Measurements from ENCODE around the gene RNASE2. TPM values are rescaled to one million over a fixed set of nuclear protein-coding genes. Genes with fewer than 3 reads are reported as not detected.
"Not testable (repeated sequence)": the region's sequence is repeated elsewhere in the genome, so short reads cannot be mapped to it uniquely, and the experiment has no call there.

RNASE2 gene
- total RNA-seq, 6 experiments from 2014 or later = 0.29 to 1.7 (median 0.81) TPM; not detected in 1

GRCh38 chr14:20982646-20983369 lies 27.5 kb downstream of the RNASE2 start:
- intact Hi-C loops (cut with DNase I) = no loop called here
- Histone ChIP-seq H3K27ac (no peak overlapping the region), H3K36me3 (no peaks in the 10 kb centered on the region), H3K9me3 (no peaks in the 10 kb centered on the region), H3K27me3 (no peaks in the 10 kb centered on the region), H3K4me1 (no peaks in the 10 kb centered on the region), H3K4me3 (no peak overlapping the region)
- ATAC-seq = no peak
- no peak for DNase-seq
- TF ChIP-seq CTCF (IDR thresholded peaks at IDR 0.05) (no peak), POLR2A (IDR thresholded peaks at IDR 0.05) (no peak)
- 52% methylated on average over 2 of the region's 2 CpGs for WGBS (ENCODE audit: insufficient coverage, low coverage, low lambda C conversion rate, missing lambda C conversion rate)

GRCh38 chr14:20985650-20986049 lies 30.4 kb downstream of the RNASE2 start:
- H3K9me3 ChIP-seq; H3K27me3 ChIP-seq; DNase-seq; H3K4me3 ChIP-seq; H3K36me3 ChIP-seq; intact Hi-C loops (cut with DNase I); H3K4me1 ChIP-seq; ATAC-seq; H3K27ac ChIP-seq: not testable (repeated sequence)
- 89% methylated on average over 4 of the region's 4 CpGs for WGBS (ENCODE audit: insufficient coverage, low coverage, low lambda C conversion rate, missing lambda C conversion rate)

- Histone ChIP-seq H3K4me3 (no peak overlapping the region), H3K27me3 (no peaks in the 10 kb centered on the region), H3K9me3 (no peaks in the 10 kb centered on the region), H3K36me3 (peaks cover 0 to 2% (median under 1%) of the 10 kb centered on the region in 4 donors), H3K27ac (no peak overlapping the region), H3K4me1 (peaks cover 0 to 13% (median 3%) of the 10 kb centered on the region in 4 donors)
- DNase-seq (no peak), ATAC-seq (peak in 1 of 4 donors; percentile 15)
- WGBS (ENCODE audit: insufficient coverage, low coverage, low lambda C conversion rate, missing lambda C conversion rate) = 43% methylated on average over 2 of the region's 2 CpGs
- intact Hi-C loops (cut with DNase I) = no loop called here
- TF ChIP-seq CTCF (IDR thresholded peaks at IDR 0.05) (no peak), POLR2A (IDR thresholded peaks at IDR 0.05) (no peak)
These were observed 31.5 kb downstream of the RNASE2 start for GRCh38 chr14:20986811-20987210.

GRCh38 chr14:20988717-20989470 lies 33.6 kb downstream of the RNASE2 start:
- H3K4me1 ChIP-seq = peaks cover 0 to 13% (median 3%) of the 10 kb centered on the region in 4 donors
- no peaks in the 10 kb centered on the region for H3K27me3 ChIP-seq
- peak overlapping the region; percentile 84 to 94 (median 84) for H3K4me3 ChIP-seq
- TF ChIP-seq CTCF (IDR thresholded peaks at IDR 0.05) (no peak), POLR2A (IDR thresholded peaks at IDR 0.05) (no peak)
- peak overlapping the region; percentile 27 to 58 (median 44) for H3K27ac ChIP-seq
- H3K9me3 ChIP-seq = no peaks in the 10 kb centered on the region
- WGBS (ENCODE audit: insufficient coverage, low coverage, low lambda C conversion rate, missing lambda C conversion rate) = 76% methylated on average over 8 of the region's 15 CpGs
- DNase-seq (no peak), ATAC-seq (no peak)
- intact Hi-C loops (cut with DNase I) = no loop called here
- H3K36me3 ChIP-seq = peaks cover 0 to 22% (median 9%) of the 10 kb centered on the region in 4 donors

GRCh38 chr14:20989471-20989786 lies 34.1 kb downstream of the RNASE2 start:
- Histone ChIP-seq H3K27ac (peak overlapping the region; percentile 27 to 58 (median 44)), H3K4me3 (peak overlapping the region; percentile 84 to 94 (median 84)), H3K4me1 (peaks cover 0 to 13% (median 3%) of the 10 kb centered on the region in 4 donors), H3K36me3 (peaks cover 1 to 27% (median 13%) of the 10 kb centered on the region in 4 donors), H3K9me3 (no peaks in the 10 kb centered on the region), H3K27me3 (no peaks in the 10 kb centered on the region)
- DNase-seq (no peak), ATAC-seq (no peak)
- TF ChIP-seq CTCF (IDR thresholded peaks at IDR 0.05) (no peak), POLR2A (IDR thresholded peaks at IDR 0.05) (no peak)
- 3% methylated on average over 6 of the region's 11 CpGs for WGBS (ENCODE audit: insufficient coverage, low coverage, low lambda C conversion rate, missing lambda C conversion rate)
- intact Hi-C loops (cut with DNase I) = no loop called here

Measured in right lobe of liver (tissue), 6 donors.